Measurements from ENCODE around the gene CDH20. TPM values are rescaled to one million over a fixed set of nuclear protein-coding genes. Genes with fewer than 3 reads are reported as not detected.

Gene CDH20
- total and polyA plus RNA-seq, 2 donors (not counting 1 experiment from before 2014, with no cell fraction given): 0.24 TPM; not detected in 1

- TF ChIP-seq CTCF (conservative IDR thresholded peaks at IDR 0.05 in 1 of 2, IDR thresholded peaks at IDR 0.05 in 1 of 2; ENCODE audit: low read depth in 1 of 2, low read length in 2 of 2): no peak
- no peak for TF ChIP-seq EZH2 (IDR thresholded peaks at IDR 0.05; ENCODE audit: low read length, missing control alignments)
- H3K36me3 ChIP-seq (ENCODE audit: control insufficient read depth, insufficient read depth, low read length): no peaks in the 10 kb centered on the region
- H3K4me2 ChIP-seq (ENCODE audit: extremely low read depth, insufficient read depth, low read length): no peak overlapping the region
- no peak for DNase-seq (ENCODE audit: low read depth in 2 of 2)
- H4K20me1 ChIP-seq (ENCODE audit: control insufficient read depth, extremely low read depth, insufficient read depth, low read length): no peaks in the 10 kb centered on the region
- no peak overlapping the region for H2AFZ ChIP-seq (ENCODE audit: low read length)
- no peaks in the 10 kb centered on the region for H3K79me2 ChIP-seq (ENCODE audit: control insufficient read depth, insufficient read depth, low read length)
- H3K4me1 ChIP-seq (ENCODE audit: control insufficient read depth, extremely low read depth, insufficient read depth, low read length): no peaks in the 10 kb centered on the region
- H3K27me3 ChIP-seq (ENCODE audit: control insufficient read depth, insufficient read depth, low read length): no peaks in the 10 kb centered on the region
- H3K9ac ChIP-seq (ENCODE audit: insufficient read depth, low read length): no peak overlapping the region
- no peaks in the 10 kb centered on the region for H3K9me3 ChIP-seq (ENCODE audit: control insufficient read depth, insufficient read depth, low read depth, low read length)
- H3K27ac ChIP-seq (ENCODE audit: insufficient read depth, low read length): no peak overlapping the region
- no peak overlapping the region for H3K4me3 ChIP-seq (replicated peaks in 1 of 4; ENCODE audit: control extremely low read depth in 1 of 4, insufficient read depth in 1 of 4, low read depth in 3 of 4, low read length in 4 of 4)
Measured at GRCh38 chr18:61475931-61476330, 142.7 kb downstream of the CDH20 start.

- H3K4me1 ChIP-seq (ENCODE audit: control insufficient read depth, extremely low read depth, insufficient read depth, low read length): no peaks in the 10 kb centered on the region
- no peaks in the 10 kb centered on the region for H3K79me2 ChIP-seq (ENCODE audit: control insufficient read depth, insufficient read depth, low read length)
- no peaks in the 10 kb centered on the region for H3K9me3 ChIP-seq (ENCODE audit: control insufficient read depth, insufficient read depth, low read depth, low read length)
- H2AFZ ChIP-seq (ENCODE audit: low read length): no peak overlapping the region
- H3K4me3 ChIP-seq (replicated peaks in 1 of 4; ENCODE audit: control extremely low read depth in 1 of 4, insufficient read depth in 1 of 4, low read depth in 3 of 4, low read length in 4 of 4): no peak overlapping the region
- no peak overlapping the region for H3K9ac ChIP-seq (ENCODE audit: insufficient read depth, low read length)
- DNase-seq (ENCODE audit: low read depth in 2 of 2): no peak
- H3K27me3 ChIP-seq (ENCODE audit: control insufficient read depth, insufficient read depth, low read length): peaks cover 4% of the 10 kb centered on the region
- no peak overlapping the region for H3K27ac ChIP-seq (ENCODE audit: insufficient read depth, low read length)
- no peak for TF ChIP-seq EZH2 (IDR thresholded peaks at IDR 0.05; ENCODE audit: low read length, missing control alignments)
- TF ChIP-seq CTCF (conservative IDR thresholded peaks at IDR 0.05 in 1 of 2, IDR thresholded peaks at IDR 0.05 in 1 of 2; ENCODE audit: low read depth in 1 of 2, low read length in 2 of 2): no peak
- H4K20me1 ChIP-seq (ENCODE audit: control insufficient read depth, extremely low read depth, insufficient read depth, low read length): no peaks in the 10 kb centered on the region
- no peak overlapping the region for H3K4me2 ChIP-seq (ENCODE audit: extremely low read depth, insufficient read depth, low read length)
- no peaks in the 10 kb centered on the region for H3K36me3 ChIP-seq (ENCODE audit: control insufficient read depth, insufficient read depth, low read length)
Measured at GRCh38 chr18:61489334-61489733, 156.1 kb downstream of the CDH20 start.

- Histone ChIP-seq H3K4me3 (replicated peaks in 1 of 4; ENCODE audit: control extremely low read depth in 1 of 4, insufficient read depth in 1 of 4, low read depth in 3 of 4, low read length in 4 of 4) (no peak overlapping the region), H3K4me1 (ENCODE audit: control insufficient read depth, extremely low read depth, insufficient read depth, low read length) (no peaks in the 10 kb centered on the region), H3K9me3 (ENCODE audit: control insufficient read depth, insufficient read depth, low read depth, low read length) (no peaks in the 10 kb centered on the region), H3K27me3 (ENCODE audit: control insufficient read depth, insufficient read depth, low read length) (peaks cover 4% of the 10 kb centered on the region), H3K4me2 (ENCODE audit: extremely low read depth, insufficient read depth, low read length) (no peak overlapping the region), H3K27ac (ENCODE audit: insufficient read depth, low read length) (no peak overlapping the region), H3K79me2 (ENCODE audit: control insufficient read depth, insufficient read depth, low read length) (no peaks in the 10 kb centered on the region), H3K9ac (ENCODE audit: insufficient read depth, low read length) (no peak overlapping the region), H4K20me1 (ENCODE audit: control insufficient read depth, extremely low read depth, insufficient read depth, low read length) (no peaks in the 10 kb centered on the region), H3K36me3 (ENCODE audit: control insufficient read depth, insufficient read depth, low read length) (no peaks in the 10 kb centered on the region), H2AFZ (ENCODE audit: low read length) (no peak overlapping the region)
- TF ChIP-seq CTCF (conservative IDR thresholded peaks at IDR 0.05 in 1 of 2, IDR thresholded peaks at IDR 0.05 in 1 of 2; ENCODE audit: low read depth in 1 of 2, low read length in 2 of 2): no peak
- no peak for TF ChIP-seq EZH2 (IDR thresholded peaks at IDR 0.05; ENCODE audit: low read length, missing control alignments)
- no peak for DNase-seq (ENCODE audit: low read depth in 2 of 2)
Measured at GRCh38 chr18:61496374-61496773, 163.1 kb downstream of the CDH20 start.

Data from fibroblast of lung (primary cell).